Endothelial cell of umbilical vein (primary cell): ENCODE measurements around the gene PRRC1.
"Not testable (repeated sequence)": the region's sequence is repeated elsewhere in the genome, so short reads cannot be mapped to it uniquely, and the experiment has no call there.

ENCODE experiments used
- CTCF ChIP-seq, 2 donors: IDR thresholded peaks; 1 replicate in 1 of 2; 2 replicates in 1 of 2; pipeline ENCODE4 v1.5.1; 2011; ENCODE audit warnings: low read length in 2 of 2, mild to moderate bottlenecking in 2 of 2, moderate library complexity in 2 of 2, control low read depth in 1 of 2, inconsistent platforms in 1 of 2, low read depth in 1 of 2; ENCODE audit not compliant: insufficient read depth in 1 of 2; ENCODE audit errors: extremely low read depth in 1 of 2
- EZH2 ChIP-seq: IDR thresholded peaks from 2 replicates; pipeline ENCODE4 v1.6.1; 2012; ENCODE audit warnings: borderline replicate concordance, low read depth, mild to moderate bottlenecking, moderate library complexity, low read length, inconsistent platforms; ENCODE audit not compliant: severe bottlenecking
- FOS ChIP-seq: IDR thresholded peaks from 2 replicates; pipeline ENCODE4 v1.6.1; 2011; ENCODE audit warnings: mild to moderate bottlenecking, low read length, moderate library complexity, borderline replicate concordance; ENCODE audit not compliant: insufficient read depth
- GATA2 ChIP-seq: IDR thresholded peaks from 2 replicates; pipeline ENCODE4 v1.7.0; 2011; ENCODE audit warnings: low read depth, mild to moderate bottlenecking, moderate library complexity, mixed read lengths, low read length; ENCODE audit not compliant: insufficient read length, insufficient read depth
- JUN ChIP-seq: IDR thresholded peaks from 2 replicates; pipeline ENCODE4 v1.6.1; 2011; ENCODE audit warnings: borderline replicate concordance, low read depth; ENCODE audit not compliant: insufficient read length, insufficient read depth
- MAX ChIP-seq: IDR thresholded peaks from 2 replicates; pipeline ENCODE4 v1.6.1; 2011; ENCODE audit not compliant: insufficient read depth, insufficient read length
- POLR2A ChIP-seq: IDR thresholded peaks from 2 replicates; pipeline ENCODE4 v1.6.1; 2012; ENCODE audit warnings: low read depth, mild to moderate bottlenecking, control low read depth, low read length
- POLR2AphosphoS5 ChIP-seq: IDR thresholded peaks from 2 replicates; pipeline ENCODE4 v1.6.1; 2012; ENCODE audit warnings: low read depth, mild to moderate bottlenecking, control low read depth, low read length, moderate library complexity; ENCODE audit not compliant: insufficient read depth

- not testable (repeated sequence) for TF ChIP-seq CTCF (IDR thresholded peaks at IDR 0.05; ENCODE audit: extremely low read depth in 1 of 2, insufficient read depth in 1 of 2, low read depth in 1 of 2, low read length in 2 of 2); JUN; POLR2A; EZH2; MAX; POLR2AphosphoS5; FOS; GATA2
Observed at GRCh38 chr5:127545249-127545648, 27.8 kb downstream of the PRRC1 start.
